ENCODE data around the gene EXOC3. TPM values are rescaled to one million over a fixed set of nuclear protein-coding genes. Genes with fewer than 3 reads are reported as not detected.
"Not testable (repeated sequence)": the region's sequence is repeated elsewhere in the genome, so short reads cannot be mapped to it uniquely, and the experiment has no call there.

Gene EXOC3
- total RNA-seq, 1 experiment from 2014 or later = 60.1 TPM

GRCh38 chr5:401146-402034 lies 41.6 kb upstream of the EXOC3 start:
- H3K27me3 Mint-ChIP-seq (ENCODE audit: low read depth) = peaks cover 19% of the 10 kb centered on the region
- H3K27ac Mint-ChIP-seq = no peak overlapping the region
- H3K9me3 Mint-ChIP-seq = no peaks in the 10 kb centered on the region
- ATAC-seq (no peak), DNase-seq (ENCODE audit: low spot score) (no peak)
- peaks cover 12% of the 10 kb centered on the region for H3K4me1 Mint-ChIP-seq
- CTCF ChIA-PET = interaction anchor here (3.9 to 6.0 kb wide), 2 partner anchors 13 to 30 kb away, joined by 15 to 38 read pairs; no protein-coding TSS in a partner anchor
- H3K4me3 Mint-ChIP-seq = no peak overlapping the region
- no peaks in the 10 kb centered on the region for H3K36me3 Mint-ChIP-seq
- POLR2A ChIA-PET = interaction anchor here (0.9 to 1.6 kb wide), 2 partner anchors 11 to 13 kb away, joined by 3 read pairs; no protein-coding TSS in a partner anchor
- TF ChIP-seq CDX4 (CRISPR knock-in tag; IDR thresholded peaks at IDR 0.05; ENCODE audit: borderline replicate concordance) (no peak), CBFB (CRISPR knock-in tag; IDR thresholded peaks at IDR 0.05; ENCODE audit: low read depth) (no peak), MXD4 (CRISPR knock-in tag; IDR thresholded peaks at IDR 0.05; ENCODE audit: borderline replicate concordance) (no peak), ZMAT4 (CRISPR knock-in tag; IDR thresholded peaks at IDR 0.05) (no peak), TCF7 (CRISPR knock-in tag; IDR thresholded peaks at IDR 0.05; ENCODE audit: low read depth) (no peak), KAT7 (CRISPR knock-in tag; IDR thresholded peaks at IDR 0.05; ENCODE audit: borderline replicate concordance) (no peak), AR (CRISPR knock-in tag; IDR thresholded peaks at IDR 0.05) (no peak), PREB (CRISPR knock-in tag; IDR thresholded peaks at IDR 0.05; ENCODE audit: borderline replicate concordance) (no peak), SOX15 (CRISPR knock-in tag; IDR thresholded peaks at IDR 0.05) (no peak), NFATC4 (CRISPR knock-in tag; IDR thresholded peaks at IDR 0.05) (no peak), ZNF317 (CRISPR knock-in tag; IDR thresholded peaks at IDR 0.05; ENCODE audit: borderline replicate concordance, low read depth) (no peak), ZBTB21 (CRISPR knock-in tag; IDR thresholded peaks at IDR 0.05; ENCODE audit: borderline replicate concordance) (no peak), TP53 (CRISPR knock-in tag; IDR thresholded peaks at IDR 0.05) (no peak), ZNF281 (CRISPR knock-in tag; IDR thresholded peaks at IDR 0.05) (no peak), PRRX2 (CRISPR knock-in tag; IDR thresholded peaks at IDR 0.05) (no peak), OVOL2 (CRISPR knock-in tag; IDR thresholded peaks at IDR 0.05; ENCODE audit: borderline replicate concordance) (no peak)

GRCh38 chr5:402219-402614 lies 40.8 kb upstream of the EXOC3 start:
- DNase-seq (ENCODE audit: low spot score); ATAC-seq; H3K27ac Mint-ChIP-seq; H3K4me3 Mint-ChIP-seq; H3K36me3 Mint-ChIP-seq; H3K9me3 Mint-ChIP-seq: not testable (repeated sequence)
- peaks cover 12% of the 10 kb centered on the region for H3K4me1 Mint-ChIP-seq
- peaks cover 19% of the 10 kb centered on the region for H3K27me3 Mint-ChIP-seq (ENCODE audit: low read depth)
- POLR2A ChIA-PET = interaction anchor here (0.9 to 1.6 kb wide), 2 partner anchors 10 to 12 kb away, joined by 3 read pairs; no protein-coding TSS in a partner anchor
- CTCF ChIA-PET = interaction anchor here (0.7 to 6.0 kb wide), 2 partner anchors 12 to 21 kb away, joined by 3 to 38 read pairs; no protein-coding TSS in a partner anchor

Data from WTC11 (cell line).